ENCODE data around the gene ANKRD62. TPM values are rescaled to one million over a fixed set of nuclear protein-coding genes. Genes with fewer than 3 reads are reported as not detected.

ANKRD62 gene
- total and polyA plus RNA-seq, 4 donors = under 0.01 TPM; not detected in 3

DNA sequence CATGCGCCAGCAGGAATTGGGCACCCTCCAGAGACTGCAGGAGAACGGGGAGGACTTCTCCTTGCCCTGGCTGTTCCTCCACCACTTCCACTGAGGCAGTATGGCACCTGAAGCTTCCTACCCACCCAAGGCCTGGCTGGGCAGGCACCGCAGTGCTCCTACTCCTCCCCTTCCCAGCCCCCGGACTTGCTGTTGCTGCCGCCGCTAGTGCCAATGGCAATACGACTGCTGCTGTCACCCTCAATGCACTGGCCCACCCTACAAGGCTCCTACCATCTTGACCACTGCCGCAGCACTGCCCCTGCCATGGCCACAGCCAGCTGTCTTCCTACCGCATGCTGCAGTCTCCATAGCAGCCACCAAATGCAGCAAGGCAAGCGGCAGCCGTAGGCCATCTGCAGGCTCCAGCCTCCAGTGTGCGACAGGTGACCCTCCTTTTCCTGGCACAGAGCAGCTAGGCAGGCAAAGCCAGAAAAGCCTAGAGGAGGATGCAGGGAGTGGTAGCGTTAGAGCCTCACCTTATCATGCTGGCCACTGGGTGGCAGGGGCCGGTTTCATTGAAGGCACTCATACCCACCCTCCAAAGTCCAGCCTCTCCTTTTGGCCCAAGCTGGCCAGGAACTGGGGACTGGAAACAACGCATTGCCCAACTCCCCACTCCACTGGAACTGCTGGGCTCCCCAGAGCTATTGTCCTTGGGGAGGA is 47.4 kb upstream of the ANKRD62 start:
- no peaks in the 10 kb centered on the region for H3K27me3 ChIP-seq (ENCODE audit: control insufficient read depth in 4 of 4, insufficient read depth in 4 of 4, low read length in 3 of 4)
- no peak overlapping the region for H3K4me3 ChIP-seq (ENCODE audit: low read depth in 1 of 3, low read length in 3 of 3)
- H3K9me3 ChIP-seq (ENCODE audit: control insufficient read depth in 4 of 4, low read length in 3 of 4) = no peaks in the 10 kb centered on the region
- no peak overlapping the region for H3K27ac ChIP-seq (ENCODE audit: low read depth in 1 of 2, low read length in 2 of 2)
- WGBS = 86% methylated on average over 15 of the region's 15 CpGs
- no peaks in the 10 kb centered on the region for H3K36me3 ChIP-seq (ENCODE audit: control insufficient read depth in 4 of 4, insufficient read depth in 3 of 4, low read depth in 1 of 4, low read length in 3 of 4)
- no peak for DNase-seq (ENCODE audit: low spot score)
- no peak overlapping the region for H3K9ac ChIP-seq (ENCODE audit: low read depth in 1 of 2, low read length in 2 of 2)
- TF ChIP-seq FOXA2 (IDR thresholded peaks at IDR 0.05) (no peak), EGR1 (IDR thresholded peaks at IDR 0.05; ENCODE audit: low read depth in 2 of 2) (no peak), SP1 (IDR thresholded peaks at IDR 0.05) (no peak), GABPA (IDR thresholded peaks at IDR 0.05 in 1 of 2, conservative IDR thresholded peaks at IDR 0.05 in 1 of 2) (no peak), RXRA (IDR thresholded peaks at IDR 0.05) (no peak), HNF4A (conservative IDR thresholded peaks at IDR 0.05) (no peak), FOXA1 (IDR thresholded peaks at IDR 0.05) (no peak), JUND (IDR thresholded peaks at IDR 0.05) (no peak), NR2F2 (IDR thresholded peaks at IDR 0.05) (no peak), RAD21 (IDR thresholded peaks at IDR 0.05) (no peak), TAF1 (conservative IDR thresholded peaks at IDR 0.05) (no peak)
- TF ChIP-seq, protein P1, sequence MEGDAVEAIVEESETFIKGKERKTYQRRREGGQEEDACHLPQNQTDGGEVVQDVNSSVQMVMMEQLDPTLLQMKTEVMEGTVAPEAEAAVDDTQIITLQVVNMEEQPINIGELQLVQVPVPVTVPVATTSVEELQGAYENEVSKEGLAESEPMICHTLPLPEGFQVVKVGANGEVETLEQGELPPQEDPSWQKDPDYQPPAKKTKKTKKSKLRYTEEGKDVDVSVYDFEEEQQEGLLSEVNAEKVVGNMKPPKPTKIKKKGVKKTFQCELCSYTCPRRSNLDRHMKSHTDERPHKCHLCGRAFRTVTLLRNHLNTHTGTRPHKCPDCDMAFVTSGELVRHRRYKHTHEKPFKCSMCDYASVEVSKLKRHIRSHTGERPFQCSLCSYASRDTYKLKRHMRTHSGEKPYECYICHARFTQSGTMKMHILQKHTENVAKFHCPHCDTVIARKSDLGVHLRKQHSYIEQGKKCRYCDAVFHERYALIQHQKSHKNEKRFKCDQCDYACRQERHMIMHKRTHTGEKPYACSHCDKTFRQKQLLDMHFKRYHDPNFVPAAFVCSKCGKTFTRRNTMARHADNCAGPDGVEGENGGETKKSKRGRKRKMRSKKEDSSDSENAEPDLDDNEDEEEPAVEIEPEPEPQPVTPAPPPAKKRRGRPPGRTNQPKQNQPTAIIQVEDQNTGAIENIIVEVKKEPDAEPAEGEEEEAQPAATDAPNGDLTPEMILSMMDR (IDR thresholded peaks at IDR 0.05; ENCODE audit: low read depth, low read length, missing input control) = no peak
- TF ChIP-seq, protein P2, sequence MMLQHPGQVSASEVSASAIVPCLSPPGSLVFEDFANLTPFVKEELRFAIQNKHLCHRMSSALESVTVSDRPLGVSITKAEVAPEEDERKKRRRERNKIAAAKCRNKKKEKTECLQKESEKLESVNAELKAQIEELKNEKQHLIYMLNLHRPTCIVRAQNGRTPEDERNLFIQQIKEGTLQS (IDR thresholded peaks at IDR 0.05) = no peak
- TF ChIP-seq, protein P3, sequence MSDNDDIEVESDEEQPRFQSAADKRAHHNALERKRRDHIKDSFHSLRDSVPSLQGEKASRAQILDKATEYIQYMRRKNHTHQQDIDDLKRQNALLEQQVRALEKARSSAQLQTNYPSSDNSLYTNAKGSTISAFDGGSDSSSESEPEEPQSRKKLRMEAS (IDR thresholded peaks at IDR 0.05) = no peak
- TF ChIP-seq, protein P4, sequence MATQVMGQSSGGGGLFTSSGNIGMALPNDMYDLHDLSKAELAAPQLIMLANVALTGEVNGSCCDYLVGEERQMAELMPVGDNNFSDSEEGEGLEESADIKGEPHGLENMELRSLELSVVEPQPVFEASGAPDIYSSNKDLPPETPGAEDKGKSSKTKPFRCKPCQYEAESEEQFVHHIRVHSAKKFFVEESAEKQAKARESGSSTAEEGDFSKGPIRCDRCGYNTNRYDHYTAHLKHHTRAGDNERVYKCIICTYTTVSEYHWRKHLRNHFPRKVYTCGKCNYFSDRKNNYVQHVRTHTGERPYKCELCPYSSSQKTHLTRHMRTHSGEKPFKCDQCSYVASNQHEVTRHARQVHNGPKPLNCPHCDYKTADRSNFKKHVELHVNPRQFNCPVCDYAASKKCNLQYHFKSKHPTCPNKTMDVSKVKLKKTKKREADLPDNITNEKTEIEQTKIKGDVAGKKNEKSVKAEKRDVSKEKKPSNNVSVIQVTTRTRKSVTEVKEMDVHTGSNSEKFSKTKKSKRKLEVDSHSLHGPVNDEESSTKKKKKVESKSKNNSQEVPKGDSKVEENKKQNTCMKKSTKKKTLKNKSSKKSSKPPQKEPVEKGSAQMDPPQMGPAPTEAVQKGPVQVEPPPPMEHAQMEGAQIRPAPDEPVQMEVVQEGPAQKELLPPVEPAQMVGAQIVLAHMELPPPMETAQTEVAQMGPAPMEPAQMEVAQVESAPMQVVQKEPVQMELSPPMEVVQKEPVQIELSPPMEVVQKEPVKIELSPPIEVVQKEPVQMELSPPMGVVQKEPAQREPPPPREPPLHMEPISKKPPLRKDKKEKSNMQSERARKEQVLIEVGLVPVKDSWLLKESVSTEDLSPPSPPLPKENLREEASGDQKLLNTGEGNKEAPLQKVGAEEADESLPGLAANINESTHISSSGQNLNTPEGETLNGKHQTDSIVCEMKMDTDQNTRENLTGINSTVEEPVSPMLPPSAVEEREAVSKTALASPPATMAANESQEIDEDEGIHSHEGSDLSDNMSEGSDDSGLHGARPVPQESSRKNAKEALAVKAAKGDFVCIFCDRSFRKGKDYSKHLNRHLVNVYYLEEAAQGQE (IDR thresholded peaks at IDR 0.05) = no peak
- TF ChIP-seq, protein P5, sequence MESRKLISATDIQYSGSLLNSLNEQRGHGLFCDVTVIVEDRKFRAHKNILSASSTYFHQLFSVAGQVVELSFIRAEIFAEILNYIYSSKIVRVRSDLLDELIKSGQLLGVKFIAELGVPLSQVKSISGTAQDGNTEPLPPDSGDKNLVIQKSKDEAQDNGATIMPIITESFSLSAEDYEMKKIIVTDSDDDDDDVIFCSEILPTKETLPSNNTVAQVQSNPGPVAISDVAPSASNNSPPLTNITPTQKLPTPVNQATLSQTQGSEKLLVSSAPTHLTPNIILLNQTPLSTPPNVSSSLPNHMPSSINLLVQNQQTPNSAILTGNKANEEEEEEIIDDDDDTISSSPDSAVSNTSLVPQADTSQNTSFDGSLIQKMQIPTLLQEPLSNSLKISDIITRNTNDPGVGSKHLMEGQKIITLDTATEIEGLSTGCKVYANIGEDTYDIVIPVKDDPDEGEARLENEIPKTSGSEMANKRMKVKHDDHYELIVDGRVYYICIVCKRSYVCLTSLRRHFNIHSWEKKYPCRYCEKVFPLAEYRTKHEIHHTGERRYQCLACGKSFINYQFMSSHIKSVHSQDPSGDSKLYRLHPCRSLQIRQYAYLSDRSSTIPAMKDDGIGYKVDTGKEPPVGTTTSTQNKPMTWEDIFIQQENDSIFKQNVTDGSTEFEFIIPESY (IDR thresholded peaks at IDR 0.05) = no peak
- no peaks in the 10 kb centered on the region for H3K4me1 ChIP-seq (ENCODE audit: control insufficient read depth in 4 of 4, insufficient read depth in 4 of 4, low read length in 3 of 4)
